Activated naive CD8-positive, alpha-beta T cell (primary cell): ENCODE results near the gene THAP3.

ENCODE experiments used
- H3K27ac Mint-ChIP-seq: one replicate; pipeline ENCODE4 v1.8.0; 2021; ENCODE audit warnings: mixed read lengths
- H3K27me3 Mint-ChIP-seq: one replicate; pipeline ENCODE4 v1.8.0; 2021; ENCODE audit warnings: mixed read lengths
- H3K36me3 Mint-ChIP-seq: one replicate; pipeline ENCODE4 v1.8.0; 2021; ENCODE audit warnings: mixed read lengths
- H3K4me1 Mint-ChIP-seq: one replicate; pipeline ENCODE4 v1.8.0; 2021; ENCODE audit warnings: low read depth, mixed read lengths
- H3K4me3 Mint-ChIP-seq: one replicate; pipeline ENCODE4 v1.8.0; 2021; ENCODE audit warnings: mild to moderate bottlenecking, mixed read lengths
- H3K9me3 Mint-ChIP-seq: one replicate; pipeline ENCODE4 v1.8.0; 2021; ENCODE audit warnings: low read depth, mixed read lengths

Gene THAP3

DNA sequence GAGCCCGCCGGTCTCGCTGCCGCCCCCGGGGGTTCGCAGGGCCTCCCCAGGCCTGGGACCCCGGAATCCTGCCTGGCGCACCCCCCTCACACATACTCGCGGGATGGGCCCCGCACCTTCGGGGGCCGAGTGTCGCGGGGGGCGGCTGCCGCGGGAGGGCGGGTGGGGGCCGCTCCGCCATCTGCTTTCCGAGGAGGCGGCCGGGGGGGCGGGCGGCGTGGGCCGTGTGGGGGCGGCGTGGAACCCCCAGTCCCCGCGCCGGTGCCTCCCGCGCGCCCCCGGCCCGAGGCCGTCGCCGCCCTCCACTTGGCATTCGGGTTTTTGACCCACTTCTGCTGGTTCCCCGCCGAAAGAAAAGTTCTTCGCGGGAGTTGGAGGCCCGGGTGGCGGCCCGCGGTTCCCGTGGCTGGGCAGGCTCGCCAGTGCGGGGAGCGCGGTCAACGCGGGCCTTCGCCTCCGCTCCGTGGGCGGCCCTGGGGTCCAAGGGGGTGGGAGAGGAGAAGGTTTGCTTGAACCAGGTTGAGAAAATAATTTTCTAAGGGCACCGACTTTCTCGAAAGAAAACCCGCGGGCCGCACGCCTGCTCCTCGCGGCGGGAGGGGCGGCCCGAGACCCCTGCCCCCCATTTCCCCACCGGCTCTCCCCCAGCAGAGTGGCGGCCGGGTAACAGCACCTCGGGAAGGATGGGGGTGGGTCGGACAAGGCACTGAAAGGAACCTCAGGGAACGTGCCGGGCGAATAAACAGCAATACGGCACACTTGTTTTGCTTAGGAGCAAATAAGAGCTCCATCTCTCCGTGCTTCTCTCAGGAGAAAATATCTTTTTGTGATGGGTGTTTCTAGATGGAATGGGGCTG lies 9.5 kb upstream of the THAP3 start:
- Mint-ChIP-seq H3K4me3 (peak overlapping the region; percentile 84), H3K36me3 (no peaks in the 10 kb centered on the region), H3K27ac (peak overlapping the region; percentile 79), H3K4me1 (peaks cover 22% of the 10 kb centered on the region), H3K9me3 (no peaks in the 10 kb centered on the region), H3K27me3 (no peaks in the 10 kb centered on the region)

DNA sequence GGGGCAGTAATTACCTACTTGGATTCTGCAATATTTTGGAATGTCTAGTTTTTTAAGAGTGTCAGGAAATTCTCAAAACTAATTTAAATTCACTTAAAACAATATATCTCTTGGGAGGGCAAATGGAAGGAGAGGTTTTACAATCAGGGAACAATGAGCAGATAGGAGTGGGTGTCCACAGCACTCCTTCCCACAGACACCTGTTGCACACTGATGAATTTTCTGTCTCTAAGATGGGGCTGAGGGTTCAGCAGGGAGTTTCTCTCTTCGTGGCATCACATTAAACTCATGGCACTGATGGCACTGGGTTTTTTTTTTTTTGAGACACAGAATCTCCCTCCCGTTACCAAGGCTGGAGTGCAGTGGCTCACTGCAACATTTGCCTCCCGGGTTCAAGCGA lies 5.6 kb upstream of the THAP3 start:
- Mint-ChIP-seq H3K4me3 (no peak overlapping the region), H3K9me3 (no peaks in the 10 kb centered on the region), H3K27ac (no peak overlapping the region), H3K27me3 (no peaks in the 10 kb centered on the region), H3K4me1 (peaks cover 7% of the 10 kb centered on the region), H3K36me3 (no peaks in the 10 kb centered on the region)

DNA sequence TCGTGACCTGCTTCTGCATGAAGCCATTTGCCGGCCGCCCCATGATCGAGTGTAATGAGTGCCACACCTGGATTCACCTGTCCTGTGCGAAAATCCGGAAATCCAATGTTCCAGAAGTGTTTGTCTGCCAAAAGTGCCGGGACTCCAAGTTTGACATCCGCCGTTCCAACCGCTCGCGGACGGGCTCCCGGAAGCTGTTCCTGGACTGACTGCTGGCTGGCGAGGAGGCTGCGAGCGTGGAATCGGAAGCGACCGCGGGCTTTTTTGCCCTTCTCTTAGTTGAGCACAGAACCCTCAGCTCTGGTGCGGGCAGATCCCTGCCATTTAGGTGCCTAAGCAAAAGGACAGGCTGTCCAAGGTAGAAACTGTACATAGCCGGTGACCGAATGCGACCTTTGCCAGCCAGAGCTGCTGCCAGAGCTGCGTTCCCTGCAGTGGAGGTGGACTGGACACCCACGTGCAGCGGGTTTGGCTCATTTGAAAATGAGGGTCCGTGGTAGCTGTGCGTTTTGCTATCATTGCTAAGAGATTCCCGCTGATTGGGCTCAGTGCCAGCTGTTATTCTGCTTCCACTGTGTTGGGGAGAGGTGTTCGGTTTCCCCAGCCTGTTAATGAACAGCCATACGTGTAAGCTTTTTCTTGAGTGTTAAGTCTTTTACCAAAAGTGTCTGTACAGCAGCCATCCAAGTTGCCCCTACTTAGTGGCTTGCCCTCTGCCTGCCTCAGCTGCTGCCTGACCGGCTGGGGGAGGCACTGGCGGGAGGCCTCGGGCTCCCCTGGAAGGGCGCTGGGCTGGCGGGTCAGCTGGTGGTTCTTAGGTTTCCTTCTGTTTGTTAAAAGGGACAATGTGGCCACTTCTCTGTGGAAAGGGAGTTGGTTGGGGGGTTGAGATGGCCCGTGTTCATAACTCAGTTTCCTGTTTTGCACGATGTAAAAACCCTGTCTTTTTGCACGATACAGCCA lies 3.0 kb upstream of the THAP3 start:
- Mint-ChIP-seq H3K27ac (no peak overlapping the region), H3K4me1 (peaks cover 14% of the 10 kb centered on the region), H3K4me3 (no peak overlapping the region), H3K27me3 (no peaks in the 10 kb centered on the region), H3K9me3 (no peaks in the 10 kb centered on the region), H3K36me3 (no peaks in the 10 kb centered on the region)

DNA sequence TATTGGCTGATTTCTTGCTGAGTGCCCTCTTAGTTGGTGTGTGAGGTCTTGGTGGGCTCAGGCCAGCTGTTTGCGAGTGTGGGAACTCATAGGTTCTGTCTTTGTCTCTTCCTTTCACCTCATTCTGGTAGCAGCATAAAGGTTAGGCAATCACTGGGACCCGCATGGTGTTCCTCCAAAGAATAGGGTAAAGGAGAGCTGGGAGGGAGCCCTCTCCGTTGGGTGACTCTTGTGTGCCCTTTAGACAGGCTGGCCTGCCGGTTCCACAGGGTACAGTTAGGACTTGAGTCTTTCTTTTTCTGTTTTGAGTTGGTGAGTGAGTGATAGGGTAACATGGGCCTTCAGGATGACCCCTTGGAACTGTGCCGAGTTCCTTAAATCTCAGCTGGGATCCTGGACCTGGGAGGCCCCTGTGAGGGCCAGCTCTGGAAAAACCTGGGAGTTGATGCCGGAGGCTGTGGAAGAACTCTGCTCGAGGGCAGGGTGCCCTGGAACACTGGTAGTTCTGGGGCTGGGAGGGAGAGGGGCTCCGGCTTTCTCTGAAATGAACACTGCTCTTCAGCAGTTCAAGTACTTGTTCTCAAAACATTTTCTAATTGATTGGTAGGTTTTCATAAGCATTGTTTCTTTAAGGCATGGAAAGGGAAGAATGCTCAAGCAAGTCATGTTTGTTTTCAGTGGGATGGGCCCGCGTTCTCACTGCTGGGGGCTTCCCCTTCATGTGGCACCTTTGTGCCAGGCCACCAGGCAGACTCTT lies 2.1 kb upstream of the THAP3 start:
- no peaks in the 10 kb centered on the region for H3K9me3 Mint-ChIP-seq
- no peaks in the 10 kb centered on the region for H3K36me3 Mint-ChIP-seq
- H3K27ac Mint-ChIP-seq, result peak overlapping the region; percentile 34
- H3K27me3 Mint-ChIP-seq, result no peaks in the 10 kb centered on the region
- peaks cover 21% of the 10 kb centered on the region for H3K4me1 Mint-ChIP-seq
- H3K4me3 Mint-ChIP-seq, result no peak overlapping the region

DNA sequence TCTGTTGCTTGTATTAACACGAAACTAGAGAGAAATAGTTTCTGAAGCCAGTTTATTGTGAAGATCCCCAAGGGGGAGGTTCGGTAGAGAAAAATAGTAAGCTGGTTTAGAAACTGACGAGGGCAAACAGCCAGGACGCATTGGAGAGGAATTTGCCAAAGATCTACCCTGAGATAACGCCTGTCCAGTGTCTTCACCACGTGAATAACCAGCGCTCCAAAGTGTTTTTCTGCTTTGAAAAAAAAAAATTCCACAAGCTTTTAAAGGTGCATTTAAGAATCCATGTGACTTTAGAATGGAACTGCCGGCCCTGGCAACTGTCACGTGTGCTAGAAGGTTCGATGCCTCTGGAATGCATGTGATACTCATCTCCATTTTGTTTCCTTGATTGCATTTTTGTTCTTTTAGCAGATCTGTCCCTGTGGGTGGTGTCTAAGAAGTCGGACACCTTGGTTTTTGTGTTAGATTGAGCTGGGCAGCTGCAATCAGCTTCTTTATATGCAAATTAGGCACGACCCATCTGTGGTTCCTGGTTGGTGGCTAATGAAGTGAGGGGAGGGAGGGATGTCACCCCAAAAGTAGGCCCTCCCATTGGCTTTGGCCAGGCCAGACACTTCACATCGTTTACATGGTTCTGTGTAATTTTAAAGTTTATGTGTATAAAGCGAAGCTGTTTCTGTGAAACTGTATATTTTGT lies 1.3 kb upstream of the THAP3 start:
- no peaks in the 10 kb centered on the region for H3K27me3 Mint-ChIP-seq
- peaks cover 26% of the 10 kb centered on the region for H3K4me1 Mint-ChIP-seq
- no peaks in the 10 kb centered on the region for H3K36me3 Mint-ChIP-seq
- H3K4me3 Mint-ChIP-seq, result peak overlapping the region; percentile 30
- no peaks in the 10 kb centered on the region for H3K9me3 Mint-ChIP-seq
- peak overlapping the region; percentile 34 for H3K27ac Mint-ChIP-seq

DNA sequence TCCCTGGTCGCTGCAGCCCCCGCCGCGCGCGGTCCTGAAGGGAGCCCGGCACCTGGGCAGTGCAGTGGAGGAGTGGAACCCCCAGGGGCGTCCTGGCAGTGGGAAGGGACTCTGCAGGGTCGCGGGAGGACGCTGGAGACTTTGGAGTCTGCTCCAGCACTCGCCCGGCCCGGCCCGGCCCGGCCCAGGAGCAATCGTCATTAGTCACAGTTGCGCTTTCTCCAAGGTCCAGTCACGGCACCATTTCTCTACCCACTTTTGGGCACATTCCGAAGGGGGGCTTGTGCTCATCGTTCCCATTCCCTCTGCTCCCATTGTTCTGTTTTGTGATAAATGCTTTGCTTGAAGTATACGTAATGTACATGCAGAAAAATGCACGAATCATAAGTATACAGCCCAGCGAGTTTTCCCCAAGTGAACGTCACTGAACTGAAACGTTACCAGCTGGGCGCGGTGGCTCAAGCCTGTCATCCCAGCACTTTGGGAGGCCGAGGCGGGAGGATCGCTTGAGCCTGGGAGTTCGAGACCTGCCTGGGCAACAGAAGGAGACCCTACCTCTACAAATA lies 999 bp downstream of the THAP3 start:
- H3K27me3 Mint-ChIP-seq, result no peaks in the 10 kb centered on the region
- no peaks in the 10 kb centered on the region for H3K36me3 Mint-ChIP-seq
- no peaks in the 10 kb centered on the region for H3K9me3 Mint-ChIP-seq
- H3K4me1 Mint-ChIP-seq, result peaks cover 27% of the 10 kb centered on the region
- no peak overlapping the region for H3K27ac Mint-ChIP-seq
- peak overlapping the region; percentile 95 for H3K4me3 Mint-ChIP-seq

DNA sequence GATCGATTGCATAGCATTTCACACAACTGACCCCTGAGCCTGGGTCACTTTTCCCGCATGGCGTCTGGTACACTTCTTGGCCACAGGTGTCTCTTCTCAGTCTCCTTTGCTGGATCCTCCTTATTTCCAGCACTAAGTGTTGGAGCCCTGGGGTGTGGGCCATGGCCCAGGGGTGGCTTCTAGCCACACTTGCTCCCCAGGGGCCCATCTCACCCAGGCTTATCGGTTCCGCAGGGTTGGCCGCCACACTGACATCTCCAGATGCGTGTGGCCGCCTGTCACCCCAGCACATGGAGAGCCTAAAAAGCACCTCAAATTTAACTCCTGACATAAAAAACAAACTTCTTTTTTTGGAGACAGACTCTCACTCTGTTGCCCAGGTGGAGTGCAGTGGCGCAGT lies 2.4 kb downstream of the THAP3 start:
- no peaks in the 10 kb centered on the region for H3K27me3 Mint-ChIP-seq
- H3K4me3 Mint-ChIP-seq, result peak overlapping the region; percentile 95
- H3K9me3 Mint-ChIP-seq, result no peaks in the 10 kb centered on the region
- peaks cover 27% of the 10 kb centered on the region for H3K4me1 Mint-ChIP-seq
- H3K36me3 Mint-ChIP-seq, result no peaks in the 10 kb centered on the region
- H3K27ac Mint-ChIP-seq, result no peak overlapping the region

DNA sequence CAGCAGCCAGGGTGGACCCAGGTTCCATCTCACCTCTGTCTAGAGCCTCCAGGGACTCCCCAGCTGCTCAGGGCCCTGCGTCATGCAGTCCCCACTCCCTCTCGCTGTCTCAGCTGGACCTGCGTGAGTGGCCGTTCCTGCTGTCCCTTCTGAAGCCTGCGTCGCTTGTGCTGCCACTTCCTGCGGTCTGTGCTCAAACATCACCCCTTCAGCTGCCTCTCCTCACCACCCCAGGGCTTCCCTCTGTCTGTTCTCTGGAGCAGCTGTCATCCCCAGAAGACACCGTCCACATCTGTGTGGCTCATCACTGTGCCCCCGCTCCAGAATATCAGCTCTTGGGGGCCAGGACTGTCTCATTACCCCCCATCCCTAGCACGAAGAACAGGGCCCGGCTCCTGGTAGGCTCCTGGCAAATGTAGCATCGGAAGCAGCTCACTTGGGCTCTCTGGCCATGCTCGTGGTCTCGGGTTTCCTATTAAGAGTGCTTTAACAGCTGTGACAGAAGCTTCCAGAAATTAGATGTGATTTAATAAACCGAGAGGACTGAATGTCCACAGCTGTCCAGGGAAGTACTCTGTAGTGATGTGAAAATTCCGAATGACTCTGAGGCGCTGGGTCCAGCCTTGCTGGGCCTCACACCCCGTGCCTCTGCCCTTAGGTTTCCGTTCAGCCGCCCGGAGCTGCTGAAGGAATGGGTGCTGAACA lies 3.3 kb downstream of the THAP3 start:
- Mint-ChIP-seq H3K27me3 (no peaks in the 10 kb centered on the region), H3K4me1 (peaks cover 27% of the 10 kb centered on the region), H3K4me3 (peak overlapping the region; percentile 60), H3K9me3 (no peaks in the 10 kb centered on the region), H3K27ac (peak overlapping the region; percentile 50), H3K36me3 (no peaks in the 10 kb centered on the region)

DNA sequence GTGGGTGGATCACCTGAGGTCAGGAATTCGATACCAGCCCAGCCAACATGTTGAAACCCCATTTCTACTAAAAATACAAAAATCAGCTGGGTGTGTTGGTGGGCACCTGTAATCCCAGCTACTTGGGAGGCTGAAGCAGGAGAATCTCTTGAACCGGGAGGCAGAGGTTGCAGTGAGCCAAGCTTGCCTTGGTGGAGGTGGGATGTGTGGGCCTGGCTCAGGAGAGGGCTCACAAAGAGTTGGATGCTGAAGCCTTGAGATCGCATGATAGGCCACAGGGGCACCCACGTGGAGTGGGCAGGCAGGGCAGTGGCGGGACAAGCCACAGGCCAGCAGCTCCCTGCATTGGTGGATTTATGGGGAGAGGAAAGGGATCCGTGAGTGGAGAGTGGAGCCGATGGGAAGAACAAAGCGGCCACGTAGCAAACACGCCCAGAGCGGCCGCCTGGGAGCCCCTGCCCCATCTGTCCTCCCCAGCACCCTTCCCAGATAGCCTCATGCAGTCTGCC lies 4.4 kb downstream of the THAP3 start:
- Mint-ChIP-seq H3K4me3 (no peak overlapping the region), H3K27me3 (no peaks in the 10 kb centered on the region), H3K27ac (no peak overlapping the region), H3K36me3 (no peaks in the 10 kb centered on the region), H3K9me3 (no peaks in the 10 kb centered on the region), H3K4me1 (peaks cover 27% of the 10 kb centered on the region)

DNA sequence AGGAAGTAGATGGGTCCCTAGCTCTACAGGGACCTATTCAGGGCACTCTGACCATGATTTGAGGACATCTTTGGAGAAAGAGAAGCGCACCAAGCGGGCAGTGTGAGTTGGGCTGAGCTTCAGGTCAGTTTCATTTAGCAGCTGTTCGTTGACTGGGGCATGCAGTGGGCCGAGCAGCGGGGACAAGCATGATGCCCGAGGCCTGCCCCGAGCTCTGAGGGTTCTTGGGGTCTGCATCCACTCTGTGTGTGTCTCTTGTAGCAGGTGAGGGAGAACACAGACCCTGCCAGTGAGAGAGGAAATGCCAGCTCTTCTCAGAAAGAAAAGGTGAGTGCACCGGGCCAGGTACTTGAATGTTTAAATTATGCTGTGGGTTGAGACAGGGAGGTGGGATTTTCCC lies 5.4 kb downstream of the THAP3 start:
- Mint-ChIP-seq H3K27ac (no peak overlapping the region), H3K4me3 (no peak overlapping the region), H3K27me3 (no peaks in the 10 kb centered on the region), H3K9me3 (no peaks in the 10 kb centered on the region), H3K4me1 (peaks cover 24% of the 10 kb centered on the region), H3K36me3 (no peaks in the 10 kb centered on the region)

DNA sequence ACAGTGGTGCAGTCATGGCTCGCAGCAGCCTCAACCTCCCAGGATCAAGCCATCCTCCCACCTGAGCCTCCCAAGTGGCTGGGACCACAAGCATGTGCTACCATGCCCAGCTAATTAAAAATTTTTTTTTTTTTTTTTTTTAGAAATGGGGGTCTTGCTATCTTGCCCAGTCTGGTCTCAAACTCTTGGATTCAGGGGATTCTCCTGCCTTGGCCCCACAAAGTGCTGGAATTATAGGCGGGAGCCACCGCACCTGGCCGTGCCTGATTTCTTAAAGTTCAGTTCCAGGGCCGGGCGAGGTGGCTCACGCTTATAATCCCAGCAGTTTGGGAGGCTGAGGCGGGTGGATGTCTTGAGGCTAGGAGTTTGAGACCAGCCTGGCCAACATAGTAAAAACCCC lies 6.4 kb downstream of the THAP3 start:
- Mint-ChIP-seq H3K4me3 (no peak overlapping the region), H3K4me1 (peaks cover 20% of the 10 kb centered on the region), H3K27me3 (no peaks in the 10 kb centered on the region), H3K9me3 (no peaks in the 10 kb centered on the region), H3K27ac (no peak overlapping the region), H3K36me3 (no peaks in the 10 kb centered on the region)

DNA sequence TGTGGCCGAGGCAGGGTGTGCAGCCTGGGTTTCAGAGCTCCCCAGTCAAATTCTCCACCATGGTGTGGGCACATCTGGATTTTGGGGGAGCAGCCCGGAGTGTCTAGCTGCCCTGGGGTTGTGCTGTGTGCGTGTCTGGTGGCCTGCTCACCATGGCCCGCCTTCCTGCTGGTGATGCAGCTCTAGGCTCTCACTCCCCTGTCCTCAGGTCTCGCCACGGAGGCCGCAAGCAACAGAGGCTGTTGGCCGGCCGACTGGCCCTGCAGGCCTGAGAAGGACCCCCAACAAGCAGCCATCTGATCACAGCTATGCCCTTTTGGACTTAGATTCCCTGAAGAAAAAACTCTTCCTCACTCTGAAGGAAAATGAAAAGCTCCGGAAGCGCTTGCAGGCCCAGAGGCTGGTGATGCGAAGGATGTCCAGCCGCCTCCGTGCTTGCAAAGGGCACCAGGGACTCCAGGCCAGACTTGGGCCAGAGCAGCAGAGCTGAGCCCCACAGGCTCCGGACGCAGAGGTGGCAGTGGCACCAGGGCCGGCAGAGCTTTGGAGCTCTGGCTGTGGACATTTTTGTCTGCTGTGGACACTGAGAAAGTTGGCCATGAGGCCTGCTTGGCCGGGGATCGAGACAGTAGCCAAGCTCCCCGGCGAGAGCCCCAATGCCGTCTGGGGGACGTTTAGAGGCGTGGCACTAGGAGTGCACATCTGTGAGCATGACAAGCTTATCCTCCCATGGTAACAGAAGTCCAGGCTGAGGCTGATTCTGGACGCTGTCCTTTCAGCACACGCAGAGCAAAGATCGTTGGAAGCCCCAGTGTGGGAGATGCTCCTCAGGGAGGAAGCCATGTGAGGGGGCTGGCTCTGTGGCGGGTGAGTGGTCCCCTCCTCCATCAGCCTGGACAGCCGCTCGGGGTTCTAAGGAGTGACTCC lies 8.2 kb downstream of the THAP3 start:
- H3K4me3 Mint-ChIP-seq, result no peak overlapping the region
- H3K27ac Mint-ChIP-seq, result no peak overlapping the region
- H3K9me3 Mint-ChIP-seq, result no peaks in the 10 kb centered on the region
- H3K27me3 Mint-ChIP-seq, result no peaks in the 10 kb centered on the region
- H3K4me1 Mint-ChIP-seq, result peaks cover 3% of the 10 kb centered on the region
- no peaks in the 10 kb centered on the region for H3K36me3 Mint-ChIP-seq
